Activated CD8-positive, alpha-beta memory T cell treated with anti-CD3 and anti-CD28 coated beads, Interleukin-2, amount 50 U/mL, for 1 hour (primary cell): Measurements from ENCODE around the gene INO80.

Source experiments
- DNase-seq: peaks from one replicate; pipeline ENCODE4 v3.0.0-alpha.2; 2020; ENCODE audit errors: extremely low read depth

The INO80 gene

GRCh38 chr15:40999190-40999589 lies 116.9 kb downstream of the INO80 start:
- DNase-seq = no peak

DNA sequence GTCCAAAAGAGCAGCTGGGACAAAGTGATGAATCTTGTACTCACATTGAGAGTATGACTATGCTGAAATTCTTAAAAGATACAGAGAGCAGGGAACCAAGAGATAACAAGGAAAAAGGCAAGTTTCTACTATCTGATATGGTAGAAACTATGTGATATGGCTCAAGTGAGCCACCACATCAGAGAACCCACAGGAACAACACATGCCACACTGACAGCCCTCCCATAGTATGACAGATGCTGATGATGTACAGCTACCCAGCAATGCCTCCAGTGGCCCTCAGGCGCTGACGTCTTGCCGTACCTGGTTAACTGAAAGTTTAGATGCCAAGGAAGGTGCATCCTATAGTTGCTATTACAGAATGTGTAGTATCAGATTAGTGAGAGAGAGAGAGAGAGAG lies 120.4 kb downstream of the INO80 start:
- DNase-seq = no peak

GRCh38 chr15:40992825-40993224 lies 123.3 kb downstream of the INO80 start:
- DNase-seq = no peak

DNA sequence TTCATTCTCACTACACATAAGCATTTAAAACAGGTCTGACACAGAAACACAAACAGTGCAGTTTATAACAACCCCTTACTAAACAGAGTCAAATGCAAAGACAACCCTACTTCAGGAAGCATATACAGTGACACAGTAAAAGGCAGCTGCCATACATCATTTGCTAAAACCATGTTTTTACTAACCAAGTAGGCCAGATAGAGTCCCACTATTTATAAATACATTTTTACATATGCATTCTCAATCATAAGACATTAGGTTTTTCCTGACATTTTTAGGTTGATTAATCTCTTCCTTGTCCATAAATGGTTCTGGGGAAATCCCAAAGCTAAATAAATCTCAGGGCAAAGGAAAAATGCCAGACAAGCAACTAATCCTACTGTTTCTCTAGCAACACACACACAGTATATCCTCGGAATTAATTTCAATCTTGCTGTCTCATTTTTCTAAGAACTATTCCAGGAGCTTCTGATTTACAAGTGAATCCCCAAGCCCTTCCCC lies 123.8 kb downstream of the INO80 start:
- DNase-seq = no peak

GRCh38 chr15:40991355-40991754 lies 124.7 kb downstream of the INO80 start:
- no peak for DNase-seq

DNA sequence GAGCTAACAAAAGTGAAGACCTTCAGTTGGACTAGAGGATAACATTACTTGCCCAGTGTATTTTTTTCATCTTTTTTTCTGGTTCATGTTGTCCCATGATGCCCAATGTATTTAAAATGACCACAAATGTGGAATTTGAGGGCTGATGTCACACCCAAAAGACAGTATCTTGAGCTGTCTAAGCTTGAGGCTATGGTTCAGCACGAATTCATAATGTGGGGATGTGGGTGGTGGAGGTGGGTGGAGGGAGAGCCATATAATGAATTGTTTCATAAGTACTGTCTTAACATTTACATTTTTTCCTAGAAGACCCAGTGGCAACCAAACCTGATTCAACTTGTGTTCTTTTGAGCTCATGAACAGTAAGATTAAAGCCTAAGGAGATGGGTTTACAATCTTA lies 125.3 kb downstream of the INO80 start:
- DNase-seq = no peak

DNA sequence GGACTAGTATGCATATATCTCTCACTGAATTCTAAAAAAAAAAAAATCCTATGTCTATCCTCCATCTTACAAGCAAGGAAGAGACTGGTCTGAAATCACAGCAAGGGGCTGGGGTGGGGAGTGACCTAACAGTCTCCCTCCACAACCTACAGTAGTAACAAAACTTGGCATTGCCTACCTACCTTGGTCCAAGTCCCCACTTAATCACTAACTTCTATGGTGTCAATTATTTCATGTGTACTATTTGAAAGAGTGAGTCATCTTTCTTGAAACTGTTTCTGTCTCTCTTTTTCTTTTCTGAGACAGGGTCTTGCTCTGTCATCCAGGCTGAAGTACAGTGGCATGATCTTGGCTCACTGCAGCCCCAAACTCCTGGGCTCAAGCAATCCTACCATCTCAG lies 126.0 kb downstream of the INO80 start:
- no peak for DNase-seq

GRCh38 chr15:40988156-40988555 lies 127.9 kb downstream of the INO80 start:
- DNase-seq = no peak

DNA sequence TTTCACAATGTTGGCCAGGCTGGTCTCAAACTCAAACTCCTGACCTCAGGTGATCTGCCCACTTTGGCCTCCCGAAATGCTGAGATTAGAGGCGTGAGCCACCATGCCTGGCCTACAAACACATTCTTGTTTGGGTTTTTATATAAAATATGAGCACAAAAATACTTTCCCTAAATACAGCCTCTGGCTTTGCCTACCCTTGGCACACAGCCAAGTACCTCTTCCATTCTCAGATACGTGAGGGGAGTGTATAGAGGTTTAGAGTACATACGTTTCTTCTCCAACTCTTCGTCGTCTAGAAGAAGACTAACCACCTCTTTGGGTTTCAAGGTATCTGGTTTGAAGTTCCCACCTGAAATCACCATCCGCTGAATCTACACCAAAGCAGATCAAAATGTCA lies 129.3 kb downstream of the INO80 start:
- no peak for DNase-seq

DNA sequence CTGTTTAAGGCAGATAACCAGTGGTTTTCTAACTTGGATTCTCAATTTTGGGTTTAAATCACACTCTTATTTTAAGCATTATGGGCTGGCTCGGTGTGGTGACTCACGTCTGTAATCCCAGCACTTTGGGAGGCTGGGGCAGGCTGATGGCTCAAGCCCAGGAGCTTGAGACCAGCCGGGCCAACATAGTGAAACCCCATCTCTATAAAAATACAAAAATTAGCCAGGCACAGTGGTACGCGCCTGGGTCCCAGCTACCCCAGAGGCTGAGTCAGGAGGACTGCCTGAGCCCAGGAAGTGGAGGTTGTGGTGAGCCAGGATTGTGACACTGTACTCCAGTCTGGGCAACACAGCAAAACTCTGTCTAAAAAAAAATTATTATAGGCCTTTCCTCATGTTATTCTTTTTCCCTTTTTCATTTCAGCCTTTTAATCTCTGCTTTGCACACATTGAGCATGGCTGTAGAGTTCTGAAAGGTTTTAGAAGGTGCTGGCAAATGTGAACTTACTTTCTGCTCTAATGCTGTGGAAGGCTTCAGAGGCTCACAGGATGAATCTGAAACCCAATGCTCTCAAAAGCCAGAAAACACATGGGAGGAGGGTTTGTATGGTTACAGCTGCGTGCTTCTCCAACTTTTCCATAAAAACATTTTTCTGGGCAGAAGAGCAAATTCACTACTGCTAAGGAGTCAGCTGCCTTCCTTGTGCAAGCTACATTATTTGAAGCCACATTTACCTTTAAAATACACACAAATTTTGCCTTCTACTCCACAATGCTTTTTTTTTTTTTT lies 130.3 kb downstream of the INO80 start:
- no peak for DNase-seq

GRCh38 chr15:40984964-40985363 lies 131.1 kb downstream of the INO80 start:
- DNase-seq = no peak

DNA sequence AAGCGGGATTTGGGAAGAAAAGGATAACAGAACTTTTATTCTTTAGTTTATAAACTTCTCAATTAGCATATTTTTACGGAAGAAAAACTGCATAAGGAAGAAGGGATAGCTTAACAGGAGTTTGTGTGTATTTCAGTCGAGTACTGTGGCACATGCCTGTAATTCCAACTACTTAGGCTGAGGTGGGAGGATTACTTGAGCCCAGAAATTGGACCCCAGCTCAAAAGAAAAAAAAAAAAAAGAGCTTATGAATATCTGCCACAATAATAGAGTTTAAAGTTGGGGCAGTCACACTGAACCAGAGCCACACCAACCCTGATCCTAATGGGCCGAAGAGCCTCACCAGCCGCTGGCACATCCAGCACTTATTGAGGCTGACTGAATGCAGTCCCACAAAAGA lies 131.7 kb downstream of the INO80 start:
- no peak for DNase-seq

DNA sequence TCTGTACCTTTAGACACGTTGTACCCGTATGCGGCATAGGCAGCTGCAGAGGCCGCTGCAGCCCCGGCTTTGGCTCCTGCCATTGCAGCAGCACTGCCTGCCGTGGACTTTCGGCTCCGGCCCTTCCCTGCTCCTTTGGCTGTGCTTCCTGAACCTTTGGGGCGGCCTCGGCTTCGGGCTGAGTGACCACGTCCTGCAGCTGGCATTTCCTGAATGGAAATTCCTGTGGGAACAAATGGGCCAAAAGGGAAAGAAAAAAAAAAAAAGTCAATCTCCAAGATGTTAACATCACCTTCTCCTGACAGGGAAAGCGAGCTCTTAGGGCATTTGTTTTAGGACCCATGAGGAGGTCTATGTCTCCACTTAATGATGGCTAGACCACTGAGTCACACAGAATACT lies 133.2 kb downstream of the INO80 start:
- DNase-seq = no peak

DNA sequence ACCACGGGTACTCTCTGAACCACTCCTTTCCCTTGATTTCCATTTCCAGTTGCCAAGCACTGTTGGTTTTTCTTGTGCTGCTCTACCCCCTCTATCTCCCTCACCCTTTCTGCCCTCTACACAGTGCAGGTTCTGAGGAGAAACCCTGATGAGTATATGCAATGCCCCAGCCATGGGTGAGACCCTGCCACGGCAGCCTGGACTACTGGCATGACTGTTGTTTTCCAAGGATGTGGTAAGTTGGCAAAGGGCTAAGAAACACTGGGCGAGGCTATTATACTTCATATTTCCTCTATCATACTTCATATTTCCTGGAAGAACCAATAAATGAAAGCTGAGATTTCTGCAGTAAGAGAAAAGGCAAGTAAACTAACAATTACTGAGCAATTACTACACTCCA lies 134.9 kb downstream of the INO80 start:
- no peak for DNase-seq

DNA sequence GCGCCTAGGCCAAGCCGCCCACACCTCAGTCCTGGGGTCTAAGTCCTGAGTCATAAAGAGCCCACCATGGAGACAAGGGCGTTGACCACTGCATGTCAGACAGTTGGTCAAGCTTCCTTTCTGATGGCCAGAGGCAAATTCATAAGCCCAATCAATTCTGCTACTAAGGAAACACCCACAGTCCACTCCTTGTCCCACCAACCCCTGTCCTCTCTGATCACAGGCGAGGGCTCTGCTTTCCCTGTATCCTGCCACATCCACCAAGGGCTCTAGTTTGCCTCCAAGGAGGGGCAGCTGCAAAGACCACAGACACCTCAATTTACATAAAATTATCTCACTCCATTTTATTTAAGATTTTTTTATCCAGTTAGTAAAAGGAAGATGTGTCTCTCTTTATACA lies 137.5 kb downstream of the INO80 start:
- no peak for DNase-seq

DNA sequence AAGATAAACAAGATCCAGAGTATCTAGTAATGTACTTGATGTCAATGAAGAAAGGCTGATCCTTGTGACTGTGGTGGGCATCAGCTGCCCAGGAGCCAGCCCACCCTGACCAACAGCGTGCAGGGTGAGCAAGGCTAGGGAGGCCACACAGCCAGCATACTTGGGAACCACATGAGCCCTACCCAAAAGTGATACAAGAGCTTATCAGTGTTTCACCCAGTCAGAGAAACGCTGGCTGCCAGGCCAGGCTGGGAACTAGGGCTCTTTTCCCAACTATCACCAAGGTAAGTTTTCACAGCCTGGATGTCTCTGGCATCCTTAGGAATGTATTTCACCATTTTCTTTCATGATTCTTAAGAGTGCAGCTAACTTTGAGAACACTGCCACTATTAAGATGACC lies 137.9 kb downstream of the INO80 start:
- no peak for DNase-seq

GRCh38 chr15:40976819-40977218 lies 139.3 kb downstream of the INO80 start:
- DNase-seq = no peak

GRCh38 chr15:40974879-40975278 lies 141.2 kb downstream of the INO80 start:
- DNase-seq = no peak

- DNase-seq = no peak
Measured at GRCh38 chr15:40969363-40969762, 146.7 kb downstream of the INO80 start.

- no peak for DNase-seq
Measured at GRCh38 chr15:40968290-40969085, 147.6 kb downstream of the INO80 start.

DNA sequence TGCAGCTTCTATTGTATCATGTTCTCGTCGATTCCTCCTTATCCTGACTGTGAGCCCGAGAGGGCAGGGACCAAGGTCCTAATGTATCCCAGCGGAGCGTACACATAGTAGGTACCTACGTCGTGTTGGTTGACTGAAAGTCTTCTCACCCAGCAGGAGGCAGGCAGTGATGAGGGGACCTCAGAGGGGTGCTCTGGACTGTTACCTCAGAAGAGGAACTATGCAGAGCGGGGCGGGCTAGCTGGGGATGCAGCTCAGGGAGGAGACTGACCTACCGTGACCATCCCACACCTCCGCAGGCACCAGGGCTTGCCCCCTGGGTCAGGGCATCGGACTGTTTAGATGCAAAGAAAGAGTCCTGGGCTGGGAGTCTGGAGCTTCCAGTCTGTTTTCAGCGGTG lies 151.4 kb downstream of the INO80 start:
- DNase-seq = no peak

DNA sequence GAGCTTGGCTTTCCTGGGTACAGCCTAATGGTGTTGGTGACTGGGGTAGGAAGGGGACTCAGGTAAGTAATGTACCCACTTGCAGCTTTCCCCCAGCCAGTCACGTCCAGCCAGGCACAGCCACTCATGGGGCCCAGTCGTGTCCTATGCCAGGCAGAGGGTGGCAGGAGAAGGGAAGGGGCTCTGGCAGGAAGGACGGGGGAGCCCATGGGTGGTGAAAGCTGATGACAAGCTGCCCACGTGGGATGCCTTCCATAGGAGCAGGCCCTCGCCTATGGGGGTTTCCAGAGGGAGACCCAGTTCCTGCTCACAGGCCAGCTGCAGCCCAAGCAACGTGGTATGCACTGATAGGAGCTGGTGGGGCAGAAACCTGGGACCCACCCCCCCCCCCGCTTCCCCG lies 152.1 kb downstream of the INO80 start:
- no peak for DNase-seq

DNA sequence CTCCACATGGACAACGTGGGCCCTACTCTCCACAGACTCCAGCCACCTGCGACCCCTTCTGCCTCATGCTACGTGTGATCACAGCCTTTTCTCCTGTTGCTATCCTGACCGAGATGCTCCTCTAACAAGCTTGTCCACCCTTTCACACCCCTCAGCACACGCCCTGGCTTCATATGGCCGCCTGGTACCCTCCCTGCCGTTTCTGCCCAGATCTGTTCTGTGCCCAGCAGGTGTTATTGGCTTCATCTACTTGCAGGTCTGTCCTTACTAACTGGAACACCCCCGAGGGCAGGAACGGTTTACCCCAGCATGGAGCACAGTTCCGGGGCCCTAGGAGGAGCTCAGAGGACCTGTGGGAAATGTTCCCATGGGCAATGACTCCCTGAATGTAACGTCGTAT lies 152.9 kb downstream of the INO80 start:
- no peak for DNase-seq
